HG02798 (cell line): ENCODE data around the gene BRICD5.

Source experiments
- ATAC-seq: cut with Tn5 transposase; IDR thresholded peaks from one replicate; pipeline ENCODE4 v1.9.1; 2021; ENCODE audit warnings: mild to moderate bottlenecking; ENCODE audit not compliant: unreplicated experiment, poor library complexity

Gene BRICD5

GRCh38 chr16:2226245-2226793, 15.7 kb upstream of the BRICD5 start:
- ATAC-seq = no peak

GRCh38 chr16:2223942-2224486, 13.4 kb upstream of the BRICD5 start:
- ATAC-seq = peak; percentile 20

DNA sequence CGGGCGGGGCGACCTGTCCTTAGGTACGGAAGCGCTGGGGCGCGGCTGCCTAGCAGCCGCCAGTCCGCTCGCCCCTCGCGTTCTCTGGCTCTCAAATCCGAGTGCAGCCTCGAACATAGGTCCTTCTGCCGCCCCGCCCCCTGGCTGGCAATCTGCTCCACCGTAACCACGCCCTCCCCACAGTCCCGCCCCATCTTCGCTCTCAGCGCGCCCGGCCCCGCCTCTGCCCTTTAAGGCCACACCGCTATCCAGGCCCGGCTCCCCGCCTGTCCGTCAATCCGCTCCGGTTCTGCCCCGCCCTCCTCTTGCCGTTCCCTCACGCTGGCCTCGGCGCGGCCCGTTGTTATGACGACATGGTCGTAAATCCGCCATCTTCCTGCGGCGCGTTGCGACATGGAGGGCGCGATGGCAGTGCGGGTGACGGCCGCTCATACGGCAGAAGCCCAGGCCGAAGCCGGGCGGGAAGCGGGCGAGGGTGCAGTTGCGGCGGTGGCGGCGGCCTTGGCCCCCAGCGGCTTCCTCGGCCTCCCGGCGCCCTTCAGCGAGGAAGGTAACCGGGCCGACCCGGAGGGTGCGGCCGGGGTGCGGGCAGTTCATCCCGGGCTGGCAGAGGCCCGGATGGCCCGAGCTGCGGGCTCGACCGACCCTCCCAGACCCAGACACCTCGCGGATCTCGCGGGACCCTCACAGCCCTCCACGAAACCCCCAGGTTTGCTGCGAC, 12.7 kb upstream of the BRICD5 start, which contains the start of gene E4F1:
TSS of gene E4F1 (plus strand) at position 371 of the 721 bp plus-strand sequence. CDS start at position 394, 23 bp downstream.
- ATAC-seq = peak; percentile 97

GRCh38 chr16:2216330-2216729, 5.7 kb upstream of the BRICD5 start:
- no peak for ATAC-seq

- peak; percentile 92 for ATAC-seq
Observed at GRCh38 chr16:2214719-2214968, 4.0 kb upstream of the BRICD5 start, which contains the start of gene PGP. Gene PGP (minus strand): TSS chr16:2214840. CDS start chr16:2214777, 63 bp downstream.

- ATAC-seq = peak; percentile 3
Observed at GRCh38 chr16:2213817-2214718, 3.4 kb upstream of the BRICD5 start.

DNA sequence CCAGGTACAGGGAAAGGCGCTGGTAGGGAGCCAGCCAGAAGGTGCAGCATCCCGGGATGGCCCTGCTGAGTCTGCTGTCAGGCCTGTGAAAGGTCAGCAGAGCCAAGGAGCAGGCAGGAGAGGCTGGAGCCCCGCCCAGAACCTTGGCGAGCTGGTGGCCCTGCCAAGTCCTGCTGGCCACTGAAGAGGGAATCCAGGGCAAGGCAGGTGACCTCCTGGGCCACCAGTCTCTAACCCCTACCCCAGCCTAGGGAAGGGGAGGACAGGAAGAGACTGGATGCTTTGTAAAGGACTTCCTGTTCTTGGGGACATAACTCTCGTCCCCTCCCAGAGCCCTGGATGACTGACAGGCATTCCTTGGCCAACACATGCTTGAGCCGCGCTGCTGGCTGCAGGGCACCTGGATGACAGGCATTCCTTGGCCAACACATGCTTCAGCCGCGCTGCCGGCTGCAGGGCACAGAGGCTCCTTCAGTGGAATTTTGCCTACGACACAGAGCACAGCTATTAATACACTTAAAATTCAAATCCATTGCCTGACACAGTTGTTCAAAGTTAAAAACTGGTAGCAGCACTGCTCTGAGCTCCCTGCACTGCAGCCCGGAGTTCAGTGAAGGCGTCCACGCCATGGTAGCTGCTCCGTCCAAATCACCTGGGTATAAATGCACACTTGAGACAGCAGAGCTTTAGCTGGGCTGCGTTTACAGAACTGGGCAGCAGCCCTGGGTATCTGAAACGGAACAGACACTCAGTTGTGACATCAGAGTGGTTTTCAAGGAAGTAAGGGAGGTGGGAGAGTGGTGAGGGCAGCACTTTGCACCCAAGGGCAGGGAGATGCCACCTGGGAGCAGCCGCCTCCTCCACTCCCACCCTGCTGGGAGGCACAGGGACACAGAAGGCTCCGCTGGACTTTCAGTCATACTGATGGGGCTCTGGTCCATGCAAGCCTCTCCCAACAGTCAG, 2.0 kb upstream of the BRICD5 start:
- no peak for ATAC-seq

DNA sequence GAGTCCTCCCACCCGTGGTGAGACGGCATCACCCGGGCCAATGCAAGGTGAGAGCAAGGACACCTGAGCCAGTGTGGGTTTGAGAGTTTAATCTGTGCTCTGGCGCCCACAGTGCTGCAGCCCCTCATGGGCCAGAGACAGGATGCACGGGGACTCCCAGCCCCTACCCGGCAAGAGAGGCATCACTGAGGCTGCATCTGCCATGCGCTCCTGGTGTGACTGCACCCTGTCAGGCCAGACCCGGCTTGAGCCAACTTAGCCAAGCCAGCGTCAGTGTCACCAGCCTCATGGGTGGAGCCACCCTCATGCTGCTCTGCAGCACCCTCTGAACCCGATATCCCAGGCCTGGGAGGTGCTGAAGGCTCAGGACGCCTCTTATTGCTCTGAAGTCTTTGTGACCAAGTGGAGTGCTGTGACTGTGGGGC, 1.3 kb upstream of the BRICD5 start:
- no peak for ATAC-seq

GRCh38 chr16:2210009-2210332, 692 bp downstream of the BRICD5 start:
- ATAC-seq = no peak

DNA sequence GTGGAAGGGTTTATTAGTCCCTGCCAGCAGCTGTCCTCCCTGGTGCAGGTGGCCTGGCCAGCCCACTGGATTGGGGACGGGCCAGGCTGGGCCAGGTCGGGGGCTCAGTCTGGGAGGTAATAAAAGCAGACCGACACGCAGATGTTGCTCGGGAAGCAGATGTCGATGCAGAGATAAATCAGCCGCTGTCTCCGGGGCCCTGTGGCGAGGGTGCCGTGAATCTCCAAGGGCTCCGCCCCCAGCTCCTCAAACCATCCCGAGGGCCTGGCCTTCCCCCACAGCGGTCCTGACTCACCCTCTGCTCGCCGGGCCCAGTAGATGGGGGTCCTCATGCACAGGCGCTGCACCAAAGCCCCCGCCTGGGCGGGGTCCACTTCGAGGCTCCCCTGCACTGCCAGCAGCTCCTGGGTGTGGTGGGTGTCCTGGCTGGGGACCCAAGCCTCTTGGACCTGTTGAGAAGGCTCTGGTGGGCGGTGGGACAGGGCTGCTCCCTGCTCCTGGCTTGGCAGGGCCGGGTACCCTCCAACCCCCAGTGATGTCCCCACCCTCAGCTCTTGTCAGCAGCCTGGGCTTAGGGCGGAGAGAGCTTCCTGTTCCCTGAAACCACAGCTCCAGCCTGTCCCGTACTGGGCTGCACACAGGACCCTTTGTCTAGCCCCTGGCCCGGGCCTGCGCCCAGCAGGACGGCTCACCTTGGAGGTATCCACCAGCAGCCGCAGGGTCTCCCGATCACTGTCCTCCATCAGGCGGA, 1.2 kb downstream of the BRICD5 start:
- ATAC-seq = no peak

- ATAC-seq = no peak
Observed at GRCh38 chr16:2208772-2209171, 1.9 kb downstream of the BRICD5 start.

GRCh38 chr16:2208308-2208707, 2.4 kb downstream of the BRICD5 start:
- no peak for ATAC-seq

GRCh38 chr16:2207872-2208271, 2.8 kb downstream of the BRICD5 start:
- no peak for ATAC-seq

DNA sequence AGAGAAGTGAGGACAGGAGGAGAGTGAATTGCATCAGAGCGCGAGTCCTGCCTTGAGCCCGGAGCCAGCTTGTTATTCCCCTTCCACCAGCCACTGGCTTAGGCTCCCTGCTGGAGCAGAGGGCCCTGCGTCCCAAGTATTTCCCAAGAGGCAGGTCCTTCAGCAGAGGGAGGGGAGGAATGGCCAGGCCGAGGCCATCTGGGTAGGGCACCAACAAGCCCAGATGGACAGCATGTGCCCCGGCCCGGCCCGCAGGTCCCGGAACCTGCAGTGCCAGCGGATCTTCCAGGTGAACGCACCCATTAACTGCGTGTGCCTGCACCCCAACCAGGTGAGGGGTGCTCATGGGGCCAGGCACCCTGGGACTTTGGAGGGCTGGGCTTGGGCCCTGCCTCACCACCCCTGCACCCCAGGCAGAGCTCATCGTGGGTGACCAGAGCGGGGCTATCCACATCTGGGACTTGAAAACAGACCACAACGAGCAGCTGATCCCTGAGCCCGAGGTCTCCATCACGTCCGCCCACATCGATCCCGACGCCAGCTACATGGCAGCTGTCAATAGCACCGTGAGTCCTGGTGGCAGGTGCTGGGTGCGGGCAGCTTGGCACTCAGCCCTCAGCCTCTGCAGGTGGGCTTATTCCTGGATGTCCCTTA, 3.8 kb downstream of the BRICD5 start:
- no peak for ATAC-seq

- ATAC-seq = no peak
Observed at GRCh38 chr16:2206420-2206779, 4.3 kb downstream of the BRICD5 start.

DNA sequence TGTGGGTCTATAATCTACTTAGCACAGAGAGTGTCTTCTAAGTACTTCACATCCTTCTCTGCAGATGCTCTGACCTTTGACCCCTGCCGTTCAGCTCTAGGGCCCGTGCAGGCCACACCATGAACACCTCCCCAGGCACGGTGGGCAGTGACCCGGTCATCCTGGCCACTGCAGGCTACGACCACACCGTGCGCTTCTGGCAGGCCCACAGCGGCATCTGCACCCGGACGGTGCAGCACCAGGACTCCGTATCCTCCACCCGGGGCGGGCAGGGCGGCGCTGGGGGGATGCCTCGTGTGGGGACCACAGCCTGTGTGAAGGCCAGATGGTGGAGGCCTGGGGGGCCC, 4.7 kb downstream of the BRICD5 start:
- peak; percentile 8 for ATAC-seq

GRCh38 chr16:2205104-2205966, 5.3 kb downstream of the BRICD5 start, which contains the start of gene MLST8:
Gene MLST8 (plus strand): TSS chr16:2205454. CDS start chr16:2206086, 632 bp downstream.
- peak; percentile 84 for ATAC-seq
